ENCODE data around the gene JUND. TPM values are rescaled to one million over a fixed set of nuclear protein-coding genes. Genes with fewer than 3 reads are reported as not detected.

JUND gene
- total RNA-seq, 1 donor from 2014 or later = 111 TPM

GRCh38 chr19:18262144-18262543, 19.3 kb downstream of the JUND start:
- H3K36me3 ChIP-seq (ENCODE audit: control insufficient read depth in 3 of 3, insufficient read depth in 3 of 3, low read length in 3 of 3) = peaks cover 11 to 28% (median 25%) of the 10 kb centered on the region in 3 donors

GRCh38 chr19:18261474-18261873, 19.9 kb downstream of the JUND start:
- H3K9ac ChIP-seq (ENCODE audit: low read depth in 1 of 3, low read length in 3 of 3) = no peak overlapping the region
- no peaks in the 10 kb centered on the region for H3K27me3 ChIP-seq (ENCODE audit: control insufficient read depth in 3 of 3, insufficient read depth in 3 of 3, low read length in 3 of 3)
- H3K4me1 ChIP-seq (ENCODE audit: control insufficient read depth in 3 of 3, insufficient read depth in 3 of 3, low read length in 3 of 3) = peaks cover 0 to 16% (median 7%) of the 10 kb centered on the region in 3 donors
- H3K4me3 ChIP-seq (ENCODE audit: low read length in 3 of 3) = no peak overlapping the region
- no peak overlapping the region for H3K27ac ChIP-seq (ENCODE audit: low read depth, low read length)
- no peaks in the 10 kb centered on the region for H3K9me3 ChIP-seq (ENCODE audit: control insufficient read depth in 3 of 3, low read length in 3 of 3)
- peaks cover 4 to 21% (median 18%) of the 10 kb centered on the region in 3 donors for H3K36me3 ChIP-seq (ENCODE audit: control insufficient read depth in 3 of 3, insufficient read depth in 3 of 3, low read length in 3 of 3)

More at GRCh38 chr19:18262144-18262543, 19.3 kb downstream of the JUND start:
- peaks cover 0 to 15% (median 7%) of the 10 kb centered on the region in 3 donors for H3K4me1 ChIP-seq (ENCODE audit: control insufficient read depth in 3 of 3, insufficient read depth in 3 of 3, low read length in 3 of 3)
- no peak overlapping the region for H3K4me3 ChIP-seq (ENCODE audit: low read length in 3 of 3)
- no peaks in the 10 kb centered on the region for H3K27me3 ChIP-seq (ENCODE audit: control insufficient read depth in 3 of 3, insufficient read depth in 3 of 3, low read length in 3 of 3)
- no peak overlapping the region for H3K27ac ChIP-seq (ENCODE audit: low read depth, low read length)
- no peaks in the 10 kb centered on the region for H3K9me3 ChIP-seq (ENCODE audit: control insufficient read depth in 3 of 3, low read length in 3 of 3)
- no peak overlapping the region for H3K9ac ChIP-seq (ENCODE audit: low read depth in 1 of 3, low read length in 3 of 3)

- Histone ChIP-seq H3K4me1 (ENCODE audit: control insufficient read depth in 3 of 3, insufficient read depth in 3 of 3, low read length in 3 of 3) (peaks cover 0 to 11% (median 7%) of the 10 kb centered on the region in 3 donors), H3K27me3 (ENCODE audit: control insufficient read depth in 3 of 3, insufficient read depth in 3 of 3, low read length in 3 of 3) (peaks cover under 1 to 7% (median 4%) of the 10 kb centered on the region in 3 donors), H3K9me3 (ENCODE audit: control insufficient read depth in 3 of 3, low read length in 3 of 3) (no peaks in the 10 kb centered on the region), H3K36me3 (ENCODE audit: control insufficient read depth in 3 of 3, insufficient read depth in 3 of 3, low read length in 3 of 3) (peaks cover 0 to 12% (median 6%) of the 10 kb centered on the region in 3 donors), H3K9ac (ENCODE audit: low read depth in 1 of 3, low read length in 3 of 3) (no peak overlapping the region), H3K27ac (ENCODE audit: low read depth, low read length) (no peak overlapping the region), H3K4me3 (ENCODE audit: low read length in 3 of 3) (no peak overlapping the region)
Observed at GRCh38 chr19:18259893-18260292, 21.5 kb downstream of the JUND start.

DNA sequence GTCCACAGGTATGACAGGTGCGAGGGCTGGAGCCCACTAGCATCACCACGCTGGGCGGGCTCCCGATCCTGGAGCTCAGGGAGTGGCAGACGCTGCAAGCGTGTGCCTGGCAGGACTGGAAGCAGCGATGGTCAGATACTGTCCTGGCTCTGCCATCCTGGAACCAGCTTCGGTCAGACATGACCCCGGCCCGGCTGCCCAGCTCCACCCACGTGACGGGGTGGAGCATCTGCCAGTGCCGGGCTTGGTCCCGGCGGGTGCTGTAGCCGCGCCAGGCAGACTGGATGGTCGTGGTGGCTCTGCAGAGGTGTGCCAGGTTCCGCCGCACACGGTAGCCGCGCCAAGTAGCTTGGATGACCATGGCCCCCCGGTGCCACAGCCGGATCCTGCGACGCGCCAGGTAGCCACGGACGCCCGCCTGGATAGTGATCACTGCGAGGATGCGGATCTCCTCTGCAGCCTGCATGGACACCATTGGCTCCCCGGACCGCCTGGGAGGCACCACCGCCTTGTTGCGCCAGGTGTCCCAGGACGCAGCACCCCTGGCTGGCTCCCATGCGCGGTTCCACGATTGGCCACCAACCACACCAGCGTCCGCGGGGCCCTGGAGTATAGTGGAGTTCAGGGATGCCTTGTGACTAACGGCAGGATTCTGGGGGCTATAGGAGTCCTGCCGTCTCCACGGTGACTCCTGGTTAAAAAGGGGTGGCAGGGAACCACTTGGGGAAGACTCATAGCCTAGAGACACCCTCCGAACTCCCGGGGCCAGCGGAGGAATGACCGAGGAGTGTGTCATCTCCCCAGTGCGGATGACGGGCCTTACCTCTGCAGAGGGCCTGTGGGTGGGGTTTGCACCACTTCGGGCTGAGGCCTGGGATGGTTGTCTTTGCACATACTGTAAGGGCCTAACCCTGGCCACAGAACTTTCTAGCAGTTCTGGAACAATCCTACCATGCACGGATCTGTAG, 23.6 kb downstream of the JUND start:
- Histone ChIP-seq H3K36me3 (ENCODE audit: control insufficient read depth in 3 of 3, insufficient read depth in 3 of 3, low read length in 3 of 3) (no peaks in the 10 kb centered on the region), H3K4me1 (ENCODE audit: control insufficient read depth in 3 of 3, insufficient read depth in 3 of 3, low read length in 3 of 3) (peaks cover 0 to 5% (median 0%) of the 10 kb centered on the region in 3 donors), H3K9me3 (ENCODE audit: control insufficient read depth in 3 of 3, low read length in 3 of 3) (no peaks in the 10 kb centered on the region), H3K27me3 (ENCODE audit: control insufficient read depth in 3 of 3, insufficient read depth in 3 of 3, low read length in 3 of 3) (peaks cover 7 to 19% (median 11%) of the 10 kb centered on the region in 3 donors), H3K4me3 (ENCODE audit: low read length in 3 of 3) (no peak overlapping the region), H3K27ac (ENCODE audit: low read depth, low read length) (no peak overlapping the region), H3K9ac (ENCODE audit: low read depth in 1 of 3, low read length in 3 of 3) (no peak overlapping the region)

- no peak overlapping the region for H3K27ac ChIP-seq (ENCODE audit: low read depth, low read length)
- no peak overlapping the region for H3K4me3 ChIP-seq (ENCODE audit: low read length in 3 of 3)
- H3K4me1 ChIP-seq (ENCODE audit: control insufficient read depth in 3 of 3, insufficient read depth in 3 of 3, low read length in 3 of 3) = peaks cover 0 to 5% (median 0%) of the 10 kb centered on the region in 3 donors
- H3K27me3 ChIP-seq (ENCODE audit: control insufficient read depth in 3 of 3, insufficient read depth in 3 of 3, low read length in 3 of 3) = peaks cover 7 to 19% (median 11%) of the 10 kb centered on the region in 3 donors
- no peak overlapping the region for H3K9ac ChIP-seq (ENCODE audit: low read depth in 1 of 3, low read length in 3 of 3)
- no peaks in the 10 kb centered on the region for H3K9me3 ChIP-seq (ENCODE audit: control insufficient read depth in 3 of 3, low read length in 3 of 3)
- H3K36me3 ChIP-seq (ENCODE audit: control insufficient read depth in 3 of 3, insufficient read depth in 3 of 3, low read length in 3 of 3) = no peaks in the 10 kb centered on the region
Observed at GRCh38 chr19:18254546-18255503, 26.6 kb downstream of the JUND start.

DNA sequence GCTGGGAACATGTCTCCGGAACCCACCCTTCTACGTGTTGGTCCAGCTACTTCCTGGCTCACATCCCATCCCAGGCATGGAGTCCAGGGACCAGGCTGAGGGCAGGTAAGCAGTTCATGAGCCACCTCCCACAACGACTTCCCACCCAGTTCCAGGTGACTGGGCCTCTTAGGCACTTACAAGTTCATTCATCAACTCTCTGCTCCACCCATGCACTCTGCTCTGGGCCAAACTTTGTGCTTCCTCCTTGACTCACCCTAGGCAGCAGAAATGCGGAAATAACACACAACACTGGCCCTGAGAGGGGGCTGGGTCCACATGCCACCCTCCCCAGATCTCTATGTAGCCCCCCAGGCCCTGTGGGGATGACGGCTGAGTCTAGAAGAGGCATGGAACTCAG, 27.7 kb downstream of the JUND start:
- Histone ChIP-seq H3K4me1 (ENCODE audit: control insufficient read depth in 3 of 3, insufficient read depth in 3 of 3, low read length in 3 of 3) (peaks cover 0 to 5% (median 0%) of the 10 kb centered on the region in 3 donors), H3K9ac (ENCODE audit: low read depth in 1 of 3, low read length in 3 of 3) (no peak overlapping the region), H3K4me3 (ENCODE audit: low read length in 3 of 3) (no peak overlapping the region), H3K27ac (ENCODE audit: low read depth, low read length) (no peak overlapping the region), H3K36me3 (ENCODE audit: control insufficient read depth in 3 of 3, insufficient read depth in 3 of 3, low read length in 3 of 3) (no peaks in the 10 kb centered on the region), H3K27me3 (ENCODE audit: control insufficient read depth in 3 of 3, insufficient read depth in 3 of 3, low read length in 3 of 3) (peaks cover 7 to 19% (median 11%) of the 10 kb centered on the region in 3 donors), H3K9me3 (ENCODE audit: control insufficient read depth in 3 of 3, low read length in 3 of 3) (no peaks in the 10 kb centered on the region)

DNA sequence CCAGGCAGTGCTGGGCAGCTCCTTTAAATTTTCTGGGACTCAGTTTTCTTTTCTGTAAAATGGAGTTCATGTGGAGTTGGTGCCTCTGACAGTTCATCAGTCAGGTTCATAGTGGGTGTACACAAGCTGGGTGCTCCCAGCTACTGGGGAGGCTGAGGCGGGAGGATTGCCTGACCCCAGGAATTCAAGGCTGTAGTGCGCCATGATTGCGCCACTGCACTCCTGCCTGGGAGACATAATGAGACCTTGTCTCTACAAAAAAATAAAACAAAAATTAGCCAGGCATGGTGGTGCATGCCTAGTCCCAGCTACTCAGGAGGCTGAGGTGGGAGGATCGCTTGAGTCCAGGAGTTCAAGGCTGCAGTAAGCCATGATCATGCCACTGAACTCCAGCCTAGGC, 28.3 kb downstream of the JUND start:
- Histone ChIP-seq H3K4me1 (ENCODE audit: control insufficient read depth in 3 of 3, insufficient read depth in 3 of 3, low read length in 3 of 3) (peaks cover 0 to 5% (median 0%) of the 10 kb centered on the region in 3 donors), H3K9me3 (ENCODE audit: control insufficient read depth in 3 of 3, low read length in 3 of 3) (no peaks in the 10 kb centered on the region), H3K27ac (ENCODE audit: low read depth, low read length) (no peak overlapping the region), H3K27me3 (ENCODE audit: control insufficient read depth in 3 of 3, insufficient read depth in 3 of 3, low read length in 3 of 3) (peaks cover 7 to 19% (median 12%) of the 10 kb centered on the region in 3 donors), H3K36me3 (ENCODE audit: control insufficient read depth in 3 of 3, insufficient read depth in 3 of 3, low read length in 3 of 3) (no peaks in the 10 kb centered on the region), H3K4me3 (ENCODE audit: low read length in 3 of 3) (no peak overlapping the region), H3K9ac (ENCODE audit: low read depth in 1 of 3, low read length in 3 of 3) (no peak overlapping the region)

DNA sequence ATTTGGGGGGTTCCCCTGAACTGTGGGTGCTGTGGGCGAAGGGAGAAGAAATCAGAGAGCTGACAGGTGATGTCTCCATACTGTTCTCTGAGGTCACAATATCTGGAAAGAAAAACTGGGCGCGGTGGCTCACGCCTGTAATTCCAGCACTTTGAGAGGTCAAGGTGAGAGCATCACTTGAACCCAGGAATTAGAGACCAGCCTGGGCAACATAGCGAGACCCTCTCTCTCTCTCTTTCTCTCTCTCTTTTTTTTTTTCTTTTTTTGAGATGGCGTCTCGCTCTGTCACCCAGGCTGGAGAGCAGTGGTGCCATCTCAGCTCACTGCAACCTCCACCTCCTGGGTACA, 29.1 kb downstream of the JUND start:
- Histone ChIP-seq H3K27me3 (ENCODE audit: control insufficient read depth in 3 of 3, insufficient read depth in 3 of 3, low read length in 3 of 3) (peaks cover 7 to 19% (median 18%) of the 10 kb centered on the region in 3 donors), H3K27ac (ENCODE audit: low read depth, low read length) (no peak overlapping the region), H3K9me3 (ENCODE audit: control insufficient read depth in 3 of 3, low read length in 3 of 3) (no peaks in the 10 kb centered on the region), H3K36me3 (ENCODE audit: control insufficient read depth in 3 of 3, insufficient read depth in 3 of 3, low read length in 3 of 3) (no peaks in the 10 kb centered on the region), H3K4me3 (ENCODE audit: low read length in 3 of 3) (no peak overlapping the region), H3K9ac (ENCODE audit: low read depth in 1 of 3, low read length in 3 of 3) (no peak overlapping the region), H3K4me1 (ENCODE audit: control insufficient read depth in 3 of 3, insufficient read depth in 3 of 3, low read length in 3 of 3) (peaks cover 0 to 8% (median 0%) of the 10 kb centered on the region in 3 donors)

- no peaks in the 10 kb centered on the region for H3K9me3 ChIP-seq (ENCODE audit: control insufficient read depth in 3 of 3, low read length in 3 of 3)
- no peaks in the 10 kb centered on the region for H3K36me3 ChIP-seq (ENCODE audit: control insufficient read depth in 3 of 3, insufficient read depth in 3 of 3, low read length in 3 of 3)
- H3K27ac ChIP-seq (ENCODE audit: low read depth, low read length) = no peak overlapping the region
- H3K27me3 ChIP-seq (ENCODE audit: control insufficient read depth in 3 of 3, insufficient read depth in 3 of 3, low read length in 3 of 3) = peaks cover 7 to 19% (median 18%) of the 10 kb centered on the region in 3 donors
- no peak overlapping the region for H3K9ac ChIP-seq (ENCODE audit: low read depth in 1 of 3, low read length in 3 of 3)
- no peak overlapping the region for H3K4me3 ChIP-seq (ENCODE audit: low read length in 3 of 3)
- peaks cover 0 to 5% (median 0%) of the 10 kb centered on the region in 3 donors for H3K4me1 ChIP-seq (ENCODE audit: control insufficient read depth in 3 of 3, insufficient read depth in 3 of 3, low read length in 3 of 3)
Observed at GRCh38 chr19:18251587-18252369, 29.6 kb downstream of the JUND start.

Measured in skeletal muscle tissue (tissue), 4 donors.